Measurements from ENCODE around the gene DCDC1.

The DCDC1 gene

GRCh38 chr11:31102316-31102715 is 267.2 kb downstream of the DCDC1 start:
- no peak for DNase-seq

- DNase-seq = no peak
Measured at GRCh38 chr11:31096191-31096805, 273.2 kb downstream of the DCDC1 start.

GRCh38 chr11:31092638-31093037 is 276.9 kb downstream of the DCDC1 start:
- no peak for DNase-seq

GRCh38 chr11:31089117-31089516 is 280.4 kb downstream of the DCDC1 start:
- no peak for DNase-seq

- no peak for DNase-seq
Measured at GRCh38 chr11:31069447-31070205, 299.9 kb downstream of the DCDC1 start.

- DNase-seq = no peak
Measured at GRCh38 chr11:31060880-31061279, 308.7 kb downstream of the DCDC1 start.

- no peak for DNase-seq
Measured at GRCh38 chr11:31059529-31059928, 310.0 kb downstream of the DCDC1 start.

GRCh38 chr11:31050061-31050765 is 319.3 kb downstream of the DCDC1 start:
- DNase-seq = no peak

GRCh38 chr11:31045335-31045734 is 324.2 kb downstream of the DCDC1 start:
- DNase-seq = peak; percentile 1

- no peak for DNase-seq
Measured at GRCh38 chr11:31030138-31030792, 339.3 kb downstream of the DCDC1 start.

GRCh38 chr11:31026315-31026714 is 343.2 kb downstream of the DCDC1 start:
- DNase-seq = no peak

- DNase-seq = no peak
Measured at GRCh38 chr11:31022080-31022479, 347.5 kb downstream of the DCDC1 start.

- DNase-seq = no peak
Measured at GRCh38 chr11:31019786-31020185, 349.8 kb downstream of the DCDC1 start.

- DNase-seq = no peak
Measured at GRCh38 chr11:31005202-31005601, 364.3 kb downstream of the DCDC1 start.

GRCh38 chr11:31001427-31001826 is 368.1 kb downstream of the DCDC1 start:
- no peak for DNase-seq

- no peak for DNase-seq
Measured at GRCh38 chr11:31000381-31000780, 369.2 kb downstream of the DCDC1 start.

- no peak for DNase-seq
Measured at GRCh38 chr11:30992513-30992849, 377.1 kb downstream of the DCDC1 start.

- DNase-seq = no peak
Measured at GRCh38 chr11:30991802-30992512, 377.6 kb downstream of the DCDC1 start.

- DNase-seq = no peak
Measured at GRCh38 chr11:30991376-30991775, 378.2 kb downstream of the DCDC1 start.

GRCh38 chr11:30990625-30991296 is 378.8 kb downstream of the DCDC1 start:
- DNase-seq = no peak

- DNase-seq = no peak
Measured at GRCh38 chr11:30987819-30988218, 381.7 kb downstream of the DCDC1 start.

- no peak for DNase-seq
Measured at GRCh38 chr11:30985536-30985935, 384.0 kb downstream of the DCDC1 start.
